ENCODE measurements around the gene ZSCAN22.

ZSCAN22 gene

DNA sequence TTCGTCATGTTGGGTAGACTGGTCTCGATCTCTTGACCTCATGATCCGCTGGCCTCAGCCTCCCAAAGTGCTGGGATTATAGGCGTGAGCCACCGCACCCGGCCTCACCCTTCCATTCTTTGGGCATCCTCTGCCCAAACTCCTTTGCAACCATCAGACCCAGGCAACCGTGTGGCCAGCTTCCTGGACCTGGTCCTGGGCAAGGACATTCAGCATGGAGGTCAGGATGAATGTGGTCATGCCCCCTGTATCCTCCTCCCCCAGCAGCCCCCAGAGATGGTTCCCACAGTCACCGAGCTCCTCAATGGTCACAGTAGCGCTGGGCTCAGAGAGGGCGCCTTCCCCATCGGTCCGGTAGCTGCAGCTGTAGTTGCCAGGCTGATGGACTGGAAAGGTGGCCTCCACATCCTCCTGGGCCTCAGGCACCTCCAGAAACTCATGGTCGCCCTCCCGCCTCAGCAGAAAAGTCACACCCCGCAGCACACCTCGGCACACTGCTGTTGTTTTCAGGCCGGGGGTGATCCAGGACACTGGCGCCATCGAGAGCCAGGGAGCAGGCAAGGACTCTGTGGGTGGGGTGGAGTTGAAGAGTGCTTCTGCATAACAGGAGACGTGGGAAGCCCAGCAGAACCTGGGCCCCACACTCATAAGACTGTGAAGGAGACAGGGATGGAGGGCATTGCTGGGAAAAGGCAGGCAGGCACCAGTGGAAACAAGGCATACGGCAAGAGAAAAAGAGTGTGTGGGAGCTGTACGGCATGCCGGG is 25.4 kb downstream of the ZSCAN22 start:
- DNase-seq (ENCODE audit: low spot score), result no peak

DNA sequence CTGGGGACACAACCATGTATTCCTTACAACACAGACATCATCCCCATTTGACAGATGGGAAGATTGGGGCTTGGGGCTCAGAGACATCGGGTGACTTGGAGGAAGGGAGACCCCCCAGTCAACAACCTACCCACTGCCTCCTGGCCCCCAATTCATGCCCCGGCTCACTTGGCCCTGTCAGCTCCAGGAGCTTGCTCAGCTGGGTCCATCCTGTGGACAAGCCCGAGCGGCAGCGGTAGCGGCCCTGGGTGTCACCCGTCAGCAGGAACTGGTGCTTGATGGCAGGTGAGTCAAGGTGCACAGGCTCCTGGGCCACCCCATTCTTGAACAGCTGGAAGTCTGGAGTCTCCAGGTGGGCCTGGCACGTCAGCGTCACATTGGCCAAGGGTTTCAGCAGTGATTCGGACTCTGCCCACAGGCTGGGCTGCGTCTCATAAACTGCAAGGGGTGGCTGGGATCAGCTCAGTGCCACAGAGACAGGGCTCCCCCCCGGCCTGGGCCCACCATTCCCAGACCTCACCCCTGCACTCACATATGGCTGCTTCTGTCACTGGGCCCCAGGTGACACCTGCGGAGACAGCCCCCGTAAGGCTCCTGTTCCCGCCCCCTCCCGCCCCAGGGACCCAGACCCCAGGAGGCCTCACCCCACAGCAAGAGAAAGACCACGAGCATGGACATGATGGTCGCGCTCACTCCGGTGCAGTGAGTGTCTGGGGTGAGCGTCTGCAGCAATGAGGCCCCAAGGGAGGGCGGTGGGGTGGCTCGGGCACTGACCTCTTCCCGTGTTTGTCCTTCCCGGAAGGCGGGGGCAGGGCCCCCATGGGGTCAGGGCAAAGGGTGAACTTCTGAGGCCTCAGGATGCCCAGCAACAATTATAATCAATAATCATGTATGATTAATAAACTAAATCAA is 26.2 kb downstream of the ZSCAN22 start, which contains the start of gene A1BG:
Gene A1BG (minus strand): TSS at position 733 of the 912 bp plus-strand sequence. CDS start 55 bp downstream, at position 678.
- DNase-seq (ENCODE audit: low spot score), result no peak

DNA sequence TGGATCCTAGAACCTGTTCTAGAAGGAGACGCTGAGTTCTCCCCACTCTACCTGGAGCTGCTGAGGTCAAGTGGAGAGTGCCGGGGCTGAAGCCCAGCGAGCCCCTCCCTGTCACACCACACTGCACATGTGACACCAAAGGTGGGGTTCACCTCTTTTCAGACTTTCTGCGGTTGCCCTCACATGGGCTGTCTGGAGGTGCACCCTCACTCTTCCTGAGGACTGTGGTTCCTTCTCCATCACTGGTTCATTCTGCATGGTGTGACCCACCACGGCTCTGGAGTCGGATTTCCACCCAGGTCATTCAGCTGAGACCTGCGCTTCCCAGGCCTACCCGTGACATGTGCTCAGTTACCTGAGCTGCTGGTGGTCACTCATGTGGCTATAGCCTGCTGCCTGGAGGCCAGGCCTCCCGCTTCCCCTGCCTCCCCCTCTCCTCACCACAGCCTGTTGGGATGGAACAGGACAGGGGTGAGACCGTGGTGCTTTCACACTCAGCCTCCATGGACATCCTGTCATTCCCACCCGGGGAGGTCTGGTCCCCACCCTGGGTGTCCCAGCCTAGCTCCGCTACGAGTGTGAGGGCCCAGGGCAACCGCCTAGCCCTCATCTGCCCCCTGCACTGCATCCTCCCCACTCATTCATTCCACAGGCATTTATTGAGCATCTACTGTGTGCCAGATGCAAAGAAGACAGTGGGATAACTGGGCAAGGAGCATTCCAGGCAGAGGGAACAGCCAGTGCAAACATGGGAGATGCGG is 27.1 kb downstream of the ZSCAN22 start:
- no peak for DNase-seq (ENCODE audit: low spot score)

DNA sequence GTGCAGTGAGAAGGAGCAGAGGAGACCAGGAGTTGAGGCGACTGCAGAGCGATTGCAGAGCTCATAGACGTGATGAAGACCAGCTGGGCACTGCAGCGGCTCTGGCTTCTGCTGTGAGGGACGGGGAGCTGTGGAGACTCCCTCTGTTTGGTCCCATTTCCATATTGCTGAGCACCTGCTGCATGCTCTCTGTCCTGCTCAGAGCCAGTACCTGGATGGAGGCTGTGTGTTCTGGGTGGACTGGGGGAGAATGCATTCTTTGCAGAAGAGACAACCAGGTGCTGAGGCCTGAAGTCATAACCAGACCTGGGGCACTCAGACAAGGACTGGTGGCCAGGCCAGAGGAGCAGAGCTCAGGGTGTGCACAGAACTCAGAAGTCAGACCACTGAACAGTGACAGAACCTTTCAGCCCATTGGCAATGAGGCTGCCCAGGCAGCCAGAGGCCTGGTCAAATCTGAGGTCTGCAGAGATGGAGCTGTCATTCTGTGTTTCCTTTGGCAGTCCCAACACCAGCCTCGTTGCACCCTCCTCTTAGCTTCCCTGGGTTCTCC is 27.8 kb downstream of the ZSCAN22 start:
- no peak for DNase-seq (ENCODE audit: low spot score)

DNA sequence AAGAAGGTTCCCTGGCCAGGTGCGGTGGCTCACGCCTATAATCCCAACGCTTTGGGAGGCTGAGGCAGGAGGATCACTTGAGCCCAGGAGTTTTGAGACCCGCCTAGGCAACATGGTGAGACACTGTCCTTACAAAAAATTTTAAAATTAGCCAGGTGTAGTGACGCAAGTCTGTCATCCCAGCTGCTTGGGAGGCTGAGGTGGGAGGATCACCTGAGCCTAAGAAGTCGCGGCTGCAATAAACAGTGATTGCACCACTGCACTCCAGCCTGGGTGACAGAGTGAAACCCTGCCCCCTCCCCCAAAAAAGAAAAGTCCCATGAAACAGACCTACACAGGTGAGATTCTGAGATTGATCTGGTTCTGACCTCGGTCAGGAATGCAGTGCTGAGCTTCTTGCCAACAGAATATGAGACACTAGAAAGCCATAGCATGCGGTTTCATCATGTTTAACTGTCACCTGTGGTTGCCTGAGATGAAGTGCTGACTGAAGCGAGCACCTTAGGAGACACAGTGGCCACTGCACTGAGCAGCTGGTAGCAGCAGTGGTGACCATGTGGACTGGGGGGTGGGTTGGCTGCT is 28.5 kb downstream of the ZSCAN22 start:
- no peak for DNase-seq (ENCODE audit: low spot score)

DNA sequence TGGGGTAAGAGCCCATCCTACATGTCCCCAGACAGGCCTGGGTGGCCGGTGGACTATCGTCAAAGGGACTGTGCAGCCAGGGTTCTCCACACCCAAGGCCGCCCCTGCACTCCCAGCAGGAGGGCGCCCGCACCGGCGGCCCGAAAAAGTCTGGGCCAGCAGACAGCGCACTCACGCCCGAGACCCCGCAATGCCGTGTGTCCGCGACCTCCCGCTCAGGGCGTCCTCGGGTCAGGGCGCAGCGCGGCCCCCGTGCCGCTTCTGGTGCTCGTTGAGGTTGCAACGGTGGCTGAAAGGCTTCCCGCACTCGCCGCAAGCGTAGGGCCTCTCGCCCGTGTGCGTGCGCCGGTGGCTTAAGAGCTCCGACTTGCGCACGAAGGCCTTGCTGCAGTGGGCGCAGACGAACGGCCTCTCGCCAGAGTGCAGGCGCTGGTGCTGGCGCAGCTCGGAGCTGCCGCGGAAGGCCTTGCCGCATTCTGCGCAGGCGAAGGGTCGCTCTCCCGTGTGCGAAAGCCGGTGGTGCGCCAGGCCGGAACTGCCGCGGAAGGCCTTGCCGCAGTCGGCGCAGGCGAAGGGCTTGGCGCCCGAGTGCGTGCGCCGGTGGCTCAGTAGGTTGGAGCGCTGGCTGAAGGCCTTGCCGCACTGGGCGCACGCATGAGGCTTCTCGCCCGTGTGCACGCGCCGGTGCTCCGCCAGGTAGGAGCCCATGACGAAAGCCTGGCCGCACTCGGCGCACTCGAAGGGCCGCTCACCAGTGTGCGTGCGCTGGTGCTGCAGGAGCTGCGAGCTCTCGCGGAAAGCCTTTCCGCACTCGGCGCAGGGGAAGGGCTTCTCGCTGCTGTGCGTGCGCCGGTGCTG is 29.3 kb downstream of the ZSCAN22 start:
- DNase-seq (ENCODE audit: low spot score), result no peak

DNA sequence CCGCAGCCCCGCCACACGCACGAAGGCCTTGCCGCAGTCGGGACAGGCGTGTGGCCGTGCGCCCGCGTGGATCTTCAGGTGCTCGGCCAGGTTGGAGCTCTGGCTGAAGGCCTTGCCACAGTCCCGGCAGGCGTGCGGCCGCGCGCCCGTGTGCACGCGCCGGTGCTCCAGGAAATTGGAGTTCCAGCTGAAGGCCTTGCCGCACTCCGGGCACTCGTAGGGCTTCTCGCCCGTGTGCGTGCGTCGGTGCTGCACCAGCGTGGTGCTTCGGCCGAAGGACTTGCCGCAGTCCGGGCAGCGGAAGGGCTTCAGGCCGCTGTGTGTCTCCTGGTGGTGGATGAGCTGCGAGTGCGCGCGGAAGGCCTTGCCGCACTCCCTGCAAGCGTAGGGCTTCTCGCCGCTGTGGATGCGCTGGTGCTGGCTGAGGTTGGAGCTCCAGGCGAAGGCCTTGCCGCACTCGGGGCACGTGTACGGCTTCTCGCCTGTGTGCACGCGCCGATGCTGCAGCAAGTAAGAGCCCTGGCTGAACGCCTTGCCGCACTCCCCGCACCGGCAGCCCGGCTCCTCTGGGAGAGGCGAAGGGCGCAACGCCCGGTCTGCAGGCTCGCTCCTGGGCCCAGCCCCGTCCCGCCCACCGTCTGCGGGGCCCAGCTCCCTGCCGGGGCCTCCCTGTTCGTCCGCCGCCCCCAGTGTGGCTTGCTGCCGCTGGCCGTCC is 30.1 kb downstream of the ZSCAN22 start:
- DNase-seq (ENCODE audit: low spot score), result no peak

DNA sequence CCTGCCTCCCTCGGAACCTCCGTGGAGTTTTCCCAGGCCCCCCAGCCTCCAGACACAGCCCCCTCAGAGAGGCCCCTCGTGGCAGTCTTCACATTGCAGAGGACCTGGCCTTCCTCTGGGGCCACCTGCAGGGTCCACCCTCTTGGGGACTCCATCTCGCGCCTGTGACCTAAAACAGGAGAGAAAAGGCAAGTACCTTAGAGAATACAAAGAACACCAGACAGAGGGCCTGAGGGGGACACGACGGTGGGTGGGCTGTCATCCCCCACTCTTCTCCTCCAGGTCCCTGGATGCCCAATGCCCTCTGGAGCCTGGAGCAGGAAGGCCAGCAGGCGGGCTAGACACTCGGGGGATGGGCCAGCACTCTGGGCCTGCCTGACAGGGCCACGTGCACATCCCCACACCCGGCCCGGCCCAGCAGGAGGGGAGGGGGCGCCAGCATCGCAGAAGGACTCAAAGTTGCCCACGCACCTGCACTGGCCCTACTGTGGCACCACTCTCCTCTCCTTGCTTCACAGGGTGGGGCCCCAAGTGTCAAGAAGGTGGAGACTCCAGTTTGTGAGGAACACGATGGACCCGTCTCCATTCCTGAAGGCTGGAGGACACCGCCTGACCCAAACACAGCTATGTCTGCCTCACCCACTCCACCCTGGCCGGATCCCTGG is 30.8 kb downstream of the ZSCAN22 start:
- no peak for DNase-seq (ENCODE audit: low spot score)

DNA sequence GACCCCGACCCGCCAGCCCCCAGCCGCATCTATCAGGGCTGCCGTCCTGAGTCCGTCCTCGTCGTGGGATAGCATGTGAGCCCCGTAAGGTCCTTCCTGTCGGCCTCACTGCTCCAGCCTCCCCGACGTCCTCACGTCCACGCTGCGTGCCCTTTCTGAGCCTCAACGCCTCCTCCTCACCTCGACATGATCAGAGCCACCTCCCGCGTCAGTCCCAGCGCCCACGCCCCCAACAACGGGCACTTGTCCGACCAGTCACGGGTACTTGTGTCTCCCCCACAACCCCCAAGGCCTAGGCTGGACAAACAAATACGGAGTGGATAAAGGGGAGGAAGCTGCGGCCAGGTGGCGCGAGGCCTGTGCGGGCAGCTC is 35.1 kb downstream of the ZSCAN22 start:
- DNase-seq (ENCODE audit: low spot score), result no peak

DNA sequence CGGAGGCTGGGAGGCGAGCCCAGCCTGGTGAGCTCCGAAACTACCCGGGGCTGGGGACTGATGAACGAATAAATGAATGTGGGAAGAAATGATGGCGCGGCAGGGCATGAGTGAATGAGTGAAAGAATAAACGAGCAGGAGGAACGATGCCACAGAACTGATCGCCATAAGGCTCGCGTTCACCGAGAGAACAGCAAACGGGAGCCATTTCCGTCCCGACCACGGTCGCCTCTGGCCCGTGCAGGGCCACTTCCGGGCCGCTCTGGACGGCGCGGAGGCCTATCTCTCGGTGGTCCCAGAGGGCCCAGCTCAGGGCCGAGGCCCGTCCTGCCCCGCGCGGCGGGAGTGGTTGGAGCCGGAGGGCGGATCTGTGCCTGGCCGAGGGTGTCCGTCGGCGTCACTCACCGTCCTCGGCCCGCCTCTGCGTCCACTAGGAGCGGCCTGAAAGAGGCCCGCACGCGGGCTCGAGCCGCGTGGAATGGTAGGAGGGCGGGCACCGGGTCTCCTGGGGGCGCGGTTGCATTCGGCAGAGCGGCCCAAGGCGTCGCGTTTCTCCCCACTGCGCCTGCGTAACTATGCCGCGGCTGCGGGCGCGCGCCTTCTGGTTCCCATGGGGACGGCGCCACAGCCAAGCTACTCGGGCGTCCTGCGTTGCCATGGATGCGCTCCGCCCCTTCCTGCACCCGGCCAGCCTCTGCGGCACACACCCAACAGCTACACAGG is 35.6 kb downstream of the ZSCAN22 start, which contains the start of gene ZNF497:
Gene ZNF497 (minus strand): TSS at position 480 of the 723 bp plus-strand sequence. CDS start 5,116 bp downstream, outside the sequence.
- peak; percentile 92 for DNase-seq (ENCODE audit: low spot score)

DNA sequence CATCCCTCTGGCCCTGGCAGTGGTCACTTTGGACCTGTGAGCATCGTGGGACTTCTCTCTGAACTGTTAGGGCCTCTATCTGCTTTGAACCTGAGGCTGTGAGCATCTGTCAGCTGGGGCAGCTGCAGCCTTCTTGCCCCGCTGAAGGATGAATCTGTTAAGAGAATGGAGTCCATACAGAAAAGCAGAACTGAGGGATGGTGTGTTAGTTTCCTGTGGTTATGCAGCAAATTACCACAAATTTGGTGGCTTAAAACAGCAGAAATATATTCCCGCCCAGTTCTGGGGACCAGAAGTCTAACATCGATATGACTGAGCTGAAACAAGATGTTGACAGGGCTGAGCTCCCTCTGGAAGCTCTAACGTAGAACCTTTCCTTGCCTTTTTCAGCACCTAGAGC is 37.4 kb downstream of the ZSCAN22 start:
- DNase-seq (ENCODE audit: low spot score), result no peak

DNA sequence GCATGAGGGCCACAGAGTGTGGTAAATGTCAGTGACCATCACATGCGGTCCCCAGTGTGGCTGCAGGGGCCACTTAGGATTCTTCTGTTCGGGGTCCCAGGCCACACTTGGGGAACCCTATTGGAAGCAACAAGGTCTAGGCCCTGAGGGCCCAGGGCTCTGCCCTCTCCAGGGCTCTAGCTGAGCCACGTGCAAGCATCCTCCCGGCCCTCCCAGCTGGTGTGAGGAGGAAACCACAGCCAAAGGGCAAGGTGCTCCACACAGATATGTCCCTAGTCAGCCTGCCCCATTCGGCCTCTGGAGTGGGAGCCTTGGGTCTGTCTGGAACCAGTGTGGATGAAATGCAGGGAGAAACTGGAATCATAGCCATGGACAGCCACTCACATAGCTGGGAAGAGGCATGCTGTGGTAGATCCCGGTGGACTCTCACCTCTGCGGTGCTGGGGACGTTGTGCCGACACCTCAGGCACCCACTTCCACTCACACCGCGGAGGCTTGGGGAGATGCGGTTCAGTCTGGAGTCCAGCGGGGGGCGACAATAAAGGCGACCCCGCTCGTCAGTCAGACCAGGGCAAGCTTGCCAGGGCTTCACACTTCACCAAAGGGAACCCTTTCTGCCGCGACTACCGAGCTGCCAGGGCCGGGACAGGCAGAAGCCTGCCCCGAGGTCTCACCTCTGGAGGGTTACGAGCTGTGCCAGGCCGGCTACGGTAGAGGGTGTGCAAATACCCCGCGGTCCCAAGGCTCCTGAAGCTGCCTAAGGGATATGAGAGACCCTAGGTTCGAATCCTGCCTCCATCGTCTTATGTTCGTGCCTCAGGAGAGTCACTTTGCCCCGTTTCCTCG is 40.0 kb downstream of the ZSCAN22 start:
- no peak for DNase-seq (ENCODE audit: low spot score)

DNA sequence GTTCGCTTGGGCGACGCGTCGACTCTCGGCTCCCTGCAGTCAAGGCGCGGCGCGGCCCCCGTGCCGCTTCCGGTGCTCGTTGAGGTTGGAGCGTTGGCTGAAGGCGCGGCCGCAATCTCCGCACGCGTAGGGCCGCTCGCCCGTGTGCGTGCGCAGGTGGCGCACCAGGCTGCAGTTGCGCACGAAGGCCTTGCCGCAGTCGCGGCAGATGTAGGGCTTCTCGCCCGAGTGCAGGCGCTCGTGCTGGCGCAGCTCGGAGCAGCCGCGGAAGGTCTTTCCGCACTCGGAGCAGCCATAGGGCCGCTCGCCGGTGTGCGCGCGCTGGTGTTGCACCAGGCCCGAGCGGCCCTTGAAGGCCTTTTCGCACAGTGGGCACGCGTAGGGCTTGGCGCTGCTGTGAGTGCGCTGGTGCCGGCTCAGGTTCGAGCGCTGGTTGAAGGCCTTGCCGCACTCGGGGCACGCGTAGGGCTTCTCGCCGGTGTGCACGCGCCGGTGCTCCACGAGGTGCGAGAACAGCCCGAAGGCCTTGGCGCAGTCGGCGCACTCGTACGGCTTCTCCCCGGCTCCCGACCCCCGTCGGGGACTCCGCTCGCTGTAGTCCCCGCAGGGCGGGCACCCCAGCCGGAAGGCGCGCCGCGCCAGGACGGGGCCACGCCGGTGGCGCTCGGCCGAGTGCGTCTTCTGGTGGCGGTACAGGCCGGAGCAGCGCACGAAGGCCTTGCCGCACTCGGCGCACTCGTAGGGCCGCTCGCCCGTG is 41.1 kb downstream of the ZSCAN22 start:
- no peak for DNase-seq (ENCODE audit: low spot score)

DNA sequence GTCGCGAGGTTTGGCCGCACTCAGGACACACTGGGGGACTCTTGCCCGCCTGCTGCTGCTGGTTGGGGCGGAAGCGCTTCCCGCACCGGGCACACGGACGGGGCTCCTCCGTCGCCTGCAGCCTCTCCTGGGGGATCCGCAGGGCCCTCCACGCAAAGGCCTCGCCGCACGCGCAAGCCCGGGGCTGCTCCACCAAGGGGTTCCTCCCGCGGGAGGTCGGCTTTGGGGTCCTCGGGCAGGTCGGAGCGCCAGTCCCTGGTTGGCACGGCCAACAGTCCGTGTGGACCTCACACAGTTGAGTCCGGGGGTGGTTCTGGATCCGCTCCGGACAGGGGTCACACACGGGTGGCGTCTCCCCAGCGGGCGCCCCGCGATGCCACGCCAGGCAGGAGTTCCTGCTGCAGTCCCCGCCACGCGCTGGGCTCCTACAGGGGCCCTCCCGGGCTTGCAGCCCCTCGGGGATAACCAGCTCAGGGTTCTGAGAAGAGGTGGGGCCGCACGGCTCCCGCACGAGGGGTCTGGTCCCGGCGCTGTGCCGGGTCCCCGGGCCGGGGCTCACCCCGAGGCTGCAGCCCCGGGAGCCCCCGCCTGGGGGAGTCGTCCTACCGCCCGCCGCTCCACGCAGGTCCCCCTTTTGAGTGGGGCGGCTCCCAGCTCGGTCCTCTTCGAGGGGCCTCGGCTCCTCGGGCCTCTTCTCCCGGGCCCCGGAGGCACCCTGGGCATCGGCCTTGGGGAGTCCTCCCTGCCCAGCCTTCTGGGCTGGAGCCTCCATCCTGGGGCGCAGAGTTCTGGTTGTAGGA is 42.0 kb downstream of the ZSCAN22 start:
- no peak for DNase-seq (ENCODE audit: low spot score)

DNA sequence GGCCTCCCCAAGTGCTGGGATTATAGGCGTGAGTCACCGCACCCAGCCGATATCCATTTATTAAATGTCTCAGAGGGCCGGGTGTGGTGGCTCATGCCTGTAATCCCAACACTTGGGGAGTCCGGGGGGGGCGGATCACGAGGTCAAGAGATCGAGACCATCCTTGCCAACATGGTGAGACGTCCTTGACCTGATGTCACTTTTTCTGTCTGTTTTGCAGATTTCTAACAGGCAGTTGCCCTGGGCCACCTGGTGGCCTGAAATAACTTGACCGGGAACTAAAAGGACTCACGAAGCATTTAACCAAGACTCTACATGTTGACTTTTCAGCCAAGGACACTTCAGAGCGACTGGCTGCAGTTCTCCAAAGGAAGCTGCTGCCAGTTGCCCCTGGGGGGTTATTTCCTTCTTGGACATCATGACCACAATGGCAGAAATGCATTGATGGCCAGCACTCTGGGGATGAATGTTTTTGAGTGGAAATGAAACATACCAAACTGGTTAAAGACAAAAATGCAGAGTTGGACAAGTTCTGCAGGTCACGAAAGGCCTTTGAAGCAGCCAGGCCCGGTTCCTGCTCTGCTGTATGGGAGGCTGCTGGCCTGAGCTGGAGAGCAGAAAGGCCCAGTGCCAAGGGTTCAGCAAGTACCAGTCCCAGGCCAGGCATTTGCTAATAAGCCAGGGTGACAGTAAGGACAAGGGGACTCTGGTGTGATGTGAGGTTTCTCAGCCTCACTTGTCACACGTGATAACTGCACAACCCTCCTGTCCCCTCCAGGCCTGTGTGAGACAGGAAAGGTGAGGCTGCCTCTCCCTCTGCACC is 45.7 kb downstream of the ZSCAN22 start:
- DNase-seq (ENCODE audit: low spot score), result no peak
